Hepatocyte (in vitro differentiated cells): Measurements from ENCODE around the gene RBKS. TPM values are rescaled to one million over a fixed set of nuclear protein-coding genes. Genes with fewer than 3 reads are reported as not detected.

Experiments
- DNase-seq: peaks from one replicate; pipeline ENCODE4 v3.0.0-alpha.2; 2016; ENCODE audit warnings: low spot score
- H2AFZ ChIP-seq: fragments of 200-600 bp; sonication (generic); 2 replicates; pipeline ENCODE4 v1.6.0; 2016; ENCODE audit warnings: antibody characterized with exemption, mild to moderate bottlenecking
- H3K27ac ChIP-seq: fragments of 200-600 bp; sonication (generic); 2 replicates; pipeline ENCODE4 v1.5.1; 2016; ENCODE audit warnings: mild to moderate bottlenecking
- H3K27me3 ChIP-seq: fragments of 200-600 bp; sonication (generic); 2 replicates; pipeline ENCODE4 v1.6.1; 2016
- H3K36me3 ChIP-seq: fragments of 200-600 bp; sonication (generic); replicated peaks from 2 replicates; pipeline ENCODE4 v1.5.1; 2016; ENCODE audit warnings: low read depth; ENCODE audit not compliant: insufficient read depth
- H3K4me1 ChIP-seq: fragments of 200-600 bp; sonication (generic); 2 replicates; pipeline ENCODE4 v1.5.1; 2016; ENCODE audit warnings: mild to moderate bottlenecking, moderate library complexity; ENCODE audit not compliant: insufficient read depth
- H3K4me2 ChIP-seq: fragments of 200-600 bp; sonication (generic); 2 replicates; pipeline ENCODE4 v1.6.0; 2016
- H3K4me3 ChIP-seq: fragments of 200-600 bp; sonication (generic); 2 replicates; pipeline ENCODE4 v1.5.1; 2016; ENCODE audit warnings: mild to moderate bottlenecking
- H3K79me2 ChIP-seq: fragments of 200-600 bp; sonication (generic); 2 replicates; pipeline ENCODE4 v1.6.0; 2017; ENCODE audit warnings: mild to moderate bottlenecking
- H3K9me2 ChIP-seq: fragments of 200-600 bp; sonication (generic); replicated peaks from 2 replicates; pipeline ENCODE4 v1.6.0; 2017; ENCODE audit warnings: mild to moderate bottlenecking; ENCODE audit not compliant: insufficient read depth
- H3K9me3 ChIP-seq: fragments of 200-600 bp; sonication (generic); 2 replicates; pipeline ENCODE4 v1.5.1; 2016; ENCODE audit warnings: low read depth, mild to moderate bottlenecking
- H4K20me1 ChIP-seq: fragments of 200-600 bp; sonication (generic); 2 replicates; pipeline ENCODE4 v1.6.0; 2016; ENCODE audit warnings: mild to moderate bottlenecking; ENCODE audit not compliant: insufficient read depth, poor library complexity, severe bottlenecking
- CTCF ChIP-seq: fragments of 200-600 bp; sonication (generic); IDR thresholded peaks from 2 replicates; pipeline ENCODE4 v1.5.1; 2016; ENCODE audit warnings: antibody characterized with exemption, mild to moderate bottlenecking; ENCODE audit not compliant: poor library complexity
- EZH2 ChIP-seq: fragments of 200-600 bp; sonication (generic); IDR thresholded peaks from 2 replicates; pipeline ENCODE4 v1.6.1; 2016; ENCODE audit warnings: antibody characterized with exemption, mild to moderate bottlenecking, borderline replicate concordance
- EZH2phosphoT487 ChIP-seq: fragments of 200-600 bp; sonication (generic); IDR thresholded peaks from one replicate; pipeline ENCODE4 v1.6.1; 2018; ENCODE audit warnings: antibody characterized with exemption, mild to moderate bottlenecking, low read depth, moderate library complexity; ENCODE audit not compliant: unreplicated experiment, severe bottlenecking
- WGBS: methylation state at CpG from one replicate; pipeline ENCODE4 v1.1.6; 2016; ENCODE audit warnings: low lambda C conversion rate; ENCODE audit errors: missing lambda C conversion rate; 5-methylcytosine and 5-hydroxymethylcytosine counted together
- polyA plus RNA-seq: library from polyadenylated mRNA; unstranded; fragments of >200 nt; fragmentation: Nextera tagmentation; extraction: Ambion mirVana; gene quantifications from 2 replicates; pipeline ENCODE4 v1.2.1, GENCODE V29; 2016
- total RNA-seq: library from RNA; depleted of rRNA; stranded (reverse); fragments of >200 nt; gene quantifications from 2 replicates; pipeline ENCODE4 v1.2.3, GENCODE V29; 2014

Gene RBKS
- total and polyA plus RNA-seq, 2 experiments from 2014 or later = 5.5 to 7.2 TPM

GRCh38 chr2:27792759-27793158 lies 97.4 kb downstream of the RBKS start:
- Histone ChIP-seq H3K36me3 (no peaks in the 10 kb centered on the region), H3K27ac (no peak overlapping the region), H4K20me1 (no peaks in the 10 kb centered on the region), H3K79me2 (no peaks in the 10 kb centered on the region), H2AFZ (no peak overlapping the region), H3K9me3 (no peaks in the 10 kb centered on the region), H3K4me3 (no peak overlapping the region), H3K9me2 (no peaks in the 10 kb centered on the region), H3K4me2 (no peak overlapping the region), H3K27me3 (no peaks in the 10 kb centered on the region), H3K4me1 (no peaks in the 10 kb centered on the region)
- TF ChIP-seq EZH2phosphoT487 (no peak), CTCF (no peak), EZH2 (no peak)
- no peak for DNase-seq

- TF ChIP-seq EZH2phosphoT487 (no peak), EZH2 (no peak), CTCF (no peak)
- Histone ChIP-seq H3K36me3 (no peaks in the 10 kb centered on the region), H3K4me3 (no peak overlapping the region), H3K4me2 (no peak overlapping the region), H3K27ac (peak overlapping the region; percentile 32), H3K27me3 (no peaks in the 10 kb centered on the region), H3K79me2 (no peaks in the 10 kb centered on the region), H2AFZ (no peak overlapping the region), H3K9me2 (no peaks in the 10 kb centered on the region), H3K4me1 (no peaks in the 10 kb centered on the region), H3K9me3 (no peaks in the 10 kb centered on the region), H4K20me1 (no peaks in the 10 kb centered on the region)
- WGBS = 75% methylated on average over 1 of the region's 1 CpG
- no peak for DNase-seq
These were observed 99.4 kb downstream of the RBKS start for GRCh38 chr2:27790796-27791195.

- Histone ChIP-seq H3K36me3 (no peaks in the 10 kb centered on the region), H3K9me3 (no peaks in the 10 kb centered on the region), H3K27ac (no peak overlapping the region), H3K4me1 (no peaks in the 10 kb centered on the region), H3K9me2 (no peaks in the 10 kb centered on the region), H3K4me2 (no peak overlapping the region), H4K20me1 (peaks cover 4% of the 10 kb centered on the region), H3K79me2 (peaks cover 38% of the 10 kb centered on the region), H3K4me3 (no peak overlapping the region), H3K27me3 (no peaks in the 10 kb centered on the region), H2AFZ (no peak overlapping the region)
- DNase-seq = no peak
- TF ChIP-seq EZH2phosphoT487 (no peak), CTCF (no peak), EZH2 (no peak)
- 94% methylated on average over 1 of the region's 1 CpG for WGBS
These were observed 107.5 kb downstream of the RBKS start for GRCh38 chr2:27782701-27783100.

GRCh38 chr2:27781496-27781895 lies 108.7 kb downstream of the RBKS start:
- Histone ChIP-seq H3K27ac (no peak overlapping the region), H3K79me2 (peaks cover 50% of the 10 kb centered on the region), H3K27me3 (no peaks in the 10 kb centered on the region), H3K4me3 (no peak overlapping the region), H4K20me1 (peaks cover 7% of the 10 kb centered on the region), H3K36me3 (no peaks in the 10 kb centered on the region), H3K4me1 (no peaks in the 10 kb centered on the region), H2AFZ (no peak overlapping the region), H3K9me2 (no peaks in the 10 kb centered on the region), H3K4me2 (no peak overlapping the region), H3K9me3 (no peaks in the 10 kb centered on the region)
- 80% methylated on average over 2 of the region's 2 CpGs for WGBS
- TF ChIP-seq EZH2phosphoT487 = no peak
- no peak for TF ChIP-seq CTCF
- no peak for TF ChIP-seq EZH2
- DNase-seq = no peak
